Measurements from ENCODE around the gene PPTC7.
"Not testable (repeated sequence)": the region's sequence is repeated elsewhere in the genome, so short reads cannot be mapped to it uniquely, and the experiment has no call there.

Gene PPTC7

GRCh38 chr12:110532644-110533043 is 50.5 kb downstream of the PPTC7 start:
- no peak for DNase-seq

GRCh38 chr12:110531741-110532333 is 51.3 kb downstream of the PPTC7 start:
- no peak for DNase-seq

- no peak for DNase-seq
Observed at GRCh38 chr12:110530511-110530910, 52.6 kb downstream of the PPTC7 start.

- no peak for DNase-seq
Observed at GRCh38 chr12:110528277-110528839, 54.8 kb downstream of the PPTC7 start.

- DNase-seq = not testable (repeated sequence)
Observed at GRCh38 chr12:110520876-110521712, 62.0 kb downstream of the PPTC7 start.

GRCh38 chr12:110518014-110518413 is 65.1 kb downstream of the PPTC7 start:
- not testable (repeated sequence) for DNase-seq

GRCh38 chr12:110516995-110517394 is 66.1 kb downstream of the PPTC7 start:
- no peak for DNase-seq

GRCh38 chr12:110514363-110514762 is 68.8 kb downstream of the PPTC7 start:
- DNase-seq = no peak

- DNase-seq = no peak
Observed at GRCh38 chr12:110513842-110514241, 69.3 kb downstream of the PPTC7 start.

- DNase-seq = no peak
Observed at GRCh38 chr12:110508071-110508586, 75.0 kb downstream of the PPTC7 start.

GRCh38 chr12:110505332-110505731 is 77.8 kb downstream of the PPTC7 start:
- no peak for DNase-seq

GRCh38 chr12:110503432-110503831 is 79.7 kb downstream of the PPTC7 start:
- no peak for DNase-seq

- peak; percentile 98 for DNase-seq
Observed at GRCh38 chr12:110501752-110502738, 81.1 kb downstream of the PPTC7 start, which contains the start of the genes RAD9B and VPS29. TSS of gene RAD9B (plus strand) at chr12:110502331. CDS start at chr12:110502338, 7 bp downstream. TSS of gene VPS29 (minus strand) at chr12:110502111. CDS start at chr12:110502051, 60 bp downstream.

- DNase-seq = peak; percentile 62
Observed at GRCh38 chr12:110501399-110501751, 81.7 kb downstream of the PPTC7 start.

- DNase-seq = no peak
Observed at GRCh38 chr12:110498984-110499706, 84.0 kb downstream of the PPTC7 start.
